Measurements from ENCODE around the gene MRPS25. TPM values are rescaled to one million over a fixed set of nuclear protein-coding genes. Genes with fewer than 3 reads are reported as not detected.

Gene MRPS25
- polyA plus RNA-seq, 1 of the 3 experiments (the other 2 are of a cell fraction), result 41.5 TPM

DNA sequence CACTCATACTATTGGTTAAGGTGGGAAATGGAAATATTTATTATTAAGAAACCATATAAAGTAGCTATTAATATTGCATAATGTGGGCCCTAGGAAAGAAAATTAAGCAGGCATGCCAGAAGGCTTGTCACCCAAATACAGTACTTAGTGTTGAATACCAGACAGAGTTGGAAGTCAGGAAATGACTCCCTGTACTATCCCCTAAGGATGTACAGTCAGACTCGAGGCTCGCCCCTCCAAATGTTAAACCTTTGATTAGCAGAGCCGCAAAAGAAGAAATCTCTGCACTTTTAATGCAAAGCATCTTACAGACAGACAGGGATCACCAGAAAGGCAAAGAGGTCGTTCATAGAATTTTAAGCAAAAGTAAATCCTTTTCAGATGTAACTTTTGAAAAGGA is 45.1 kb upstream of the MRPS25 start:
- no peak for TF ChIP-seq TCF12 (IDR thresholded peaks at IDR 0.05)
- TF ChIP-seq, protein P1, sequence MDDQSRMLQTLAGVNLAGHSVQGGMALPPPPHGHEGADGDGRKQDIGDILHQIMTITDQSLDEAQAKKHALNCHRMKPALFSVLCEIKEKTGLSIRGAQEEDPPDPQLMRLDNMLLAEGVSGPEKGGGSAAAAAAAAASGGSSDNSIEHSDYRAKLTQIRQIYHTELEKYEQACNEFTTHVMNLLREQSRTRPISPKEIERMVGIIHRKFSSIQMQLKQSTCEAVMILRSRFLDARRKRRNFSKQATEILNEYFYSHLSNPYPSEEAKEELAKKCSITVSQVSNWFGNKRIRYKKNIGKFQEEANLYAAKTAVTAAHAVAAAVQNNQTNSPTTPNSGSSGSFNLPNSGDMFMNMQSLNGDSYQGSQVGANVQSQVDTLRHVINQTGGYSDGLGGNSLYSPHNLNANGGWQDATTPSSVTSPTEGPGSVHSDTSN (IDR thresholded peaks at IDR 0.05), result no peak
- TF ChIP-seq MEF2A (IDR thresholded peaks at IDR 0.05; ENCODE audit: borderline replicate concordance, low read depth), result no peak
- TF ChIP-seq CHD2 (IDR thresholded peaks at IDR 0.05; ENCODE audit: low read length, partially characterized antibody), result no peak
- TF ChIP-seq TAF1 (IDR thresholded peaks at IDR 0.05; ENCODE audit: borderline replicate concordance, low read depth, low read length), result no peak
- TF ChIP-seq MXI1 (IDR thresholded peaks at IDR 0.05; ENCODE audit: low read depth, low read length), result no peak
- no peak for TF ChIP-seq NRF1 (IDR thresholded peaks at IDR 0.05; ENCODE audit: low read depth, low read length)
- no peak for TF ChIP-seq SIN3A (IDR thresholded peaks at IDR 0.05; ENCODE audit: borderline replicate concordance, low read depth, low read length)
- no peak for TF ChIP-seq NFIC (IDR thresholded peaks at IDR 0.05; ENCODE audit: borderline replicate concordance)
- no peak for TF ChIP-seq YY1 (IDR thresholded peaks at IDR 0.05; ENCODE audit: low read depth)
- no peak for TF ChIP-seq ELF1 (IDR thresholded peaks at IDR 0.05)
- TF ChIP-seq JUND (IDR thresholded peaks at IDR 0.05), result no peak
- TF ChIP-seq RFX5 (IDR thresholded peaks at IDR 0.05; ENCODE audit: low read length), result no peak
- TF ChIP-seq, protein P2, sequence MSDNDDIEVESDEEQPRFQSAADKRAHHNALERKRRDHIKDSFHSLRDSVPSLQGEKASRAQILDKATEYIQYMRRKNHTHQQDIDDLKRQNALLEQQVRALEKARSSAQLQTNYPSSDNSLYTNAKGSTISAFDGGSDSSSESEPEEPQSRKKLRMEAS (IDR thresholded peaks at IDR 0.05; ENCODE audit: low read depth), result no peak
- TF ChIP-seq TEAD4 (IDR thresholded peaks at IDR 0.05; ENCODE audit: borderline replicate concordance, insufficient read depth), result no peak
- ChIA-PET POLR2A (no interaction called here), CTCF (interaction anchor here (3.3 to 5.0 kb wide), 2 partner anchors 8 to 94 kb away, joined by 42 to 60 read pairs; partner anchors contain the start of gene CAPN7)
- Histone ChIP-seq H3K79me2 (ENCODE audit: insufficient read depth) (no peaks in the 10 kb centered on the region), H3K27me3 (ENCODE audit: insufficient read depth) (no peaks in the 10 kb centered on the region; the same call in 1 of the 2 replicates), H3K4me3 (ENCODE audit: low read depth in 2 of 2, low read length in 1 of 2) (no peak overlapping the region), H3K4me2 (no peak overlapping the region), H4K20me1 (ENCODE audit: insufficient read depth) (no peaks in the 10 kb centered on the region), H3K27ac (ENCODE audit: low read depth in 2 of 2, low read length in 1 of 2) (no peak overlapping the region), H3F3A (replicated peaks; ENCODE audit: insufficient read depth) (no peaks in the 10 kb centered on the region), H3K9me2 (no peaks in the 10 kb centered on the region), H3K9ac (no peak overlapping the region), H2AFZ (ENCODE audit: low read depth) (no peak overlapping the region), H3K4me1 (ENCODE audit: control insufficient read depth in 1 of 2, insufficient read depth in 2 of 2, low read depth in 1 of 2, low read length in 1 of 2) (peaks cover 0 to 2% of the 10 kb centered on the region in 2 experiments; a peak in 1 of 4 replicates), H3K9me3 (no peaks in the 10 kb centered on the region), H3K36me3 (replicated peaks in 1 of 2; ENCODE audit: control insufficient read depth in 1 of 2, insufficient read depth in 2 of 2, low read length in 1 of 2) (no peaks in the 10 kb centered on the region)
- no peak for DNase-seq
- 51% methylated on average over 4 of the region's 4 CpGs for whole genome bisulfite sequencing (ENCODE audit: low lambda C conversion rate)

DNA sequence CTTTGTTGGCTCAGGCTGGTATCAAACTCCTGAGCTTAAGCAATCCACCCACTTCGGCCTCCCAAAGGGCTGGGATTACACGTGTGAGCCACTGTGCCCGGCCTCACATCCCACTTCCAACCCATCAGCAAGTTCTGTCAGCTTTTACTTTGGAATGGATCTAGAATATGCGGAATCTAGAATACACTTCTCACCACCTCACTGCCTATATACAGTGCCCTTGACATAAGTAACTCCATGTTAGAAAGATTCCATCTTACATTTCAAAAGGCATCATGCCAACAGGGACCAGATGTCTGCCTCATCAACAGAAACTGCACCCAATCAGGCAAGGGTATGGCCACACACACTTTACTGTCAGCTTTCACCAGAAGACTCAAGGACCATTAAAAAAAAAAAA is 43.8 kb upstream of the MRPS25 start:
- POLR2A ChIA-PET, result no interaction called here
- Histone ChIP-seq H3K27ac (ENCODE audit: low read depth in 2 of 2, low read length in 1 of 2) (no peak overlapping the region), H3F3A (replicated peaks; ENCODE audit: insufficient read depth) (no peaks in the 10 kb centered on the region), H3K36me3 (replicated peaks in 1 of 2; ENCODE audit: control insufficient read depth in 1 of 2, insufficient read depth in 2 of 2, low read length in 1 of 2) (no peaks in the 10 kb centered on the region), H3K9me2 (no peaks in the 10 kb centered on the region), H3K4me1 (ENCODE audit: control insufficient read depth in 1 of 2, insufficient read depth in 2 of 2, low read depth in 1 of 2, low read length in 1 of 2) (peaks cover 0 to 2% of the 10 kb centered on the region in 2 experiments; a peak in 1 of 4 replicates), H3K27me3 (ENCODE audit: insufficient read depth) (no peaks in the 10 kb centered on the region; the same call in 1 of the 2 replicates), H3K4me2 (no peak overlapping the region), H3K4me3 (ENCODE audit: low read depth in 2 of 2, low read length in 1 of 2) (no peak overlapping the region), H3K9ac (no peak overlapping the region), H3K79me2 (ENCODE audit: insufficient read depth) (no peaks in the 10 kb centered on the region), H4K20me1 (ENCODE audit: insufficient read depth) (no peaks in the 10 kb centered on the region), H2AFZ (ENCODE audit: low read depth) (no peak overlapping the region), H3K9me3 (no peaks in the 10 kb centered on the region)
- DNase-seq, result no peak
- CTCF ChIA-PET, result interaction anchor here (0.6 to 5.0 kb wide), 28 partner anchors 9 to 413 kb away, joined by 3 to 60 read pairs (median 5); partner anchors contain the start of genes CAPN7, COLQ, MRPS25 and RBSN
- 67% methylated on average over 4 of the region's 4 CpGs for WGBS (ENCODE audit: low lambda C conversion rate)
- TF ChIP-seq, protein P3, sequence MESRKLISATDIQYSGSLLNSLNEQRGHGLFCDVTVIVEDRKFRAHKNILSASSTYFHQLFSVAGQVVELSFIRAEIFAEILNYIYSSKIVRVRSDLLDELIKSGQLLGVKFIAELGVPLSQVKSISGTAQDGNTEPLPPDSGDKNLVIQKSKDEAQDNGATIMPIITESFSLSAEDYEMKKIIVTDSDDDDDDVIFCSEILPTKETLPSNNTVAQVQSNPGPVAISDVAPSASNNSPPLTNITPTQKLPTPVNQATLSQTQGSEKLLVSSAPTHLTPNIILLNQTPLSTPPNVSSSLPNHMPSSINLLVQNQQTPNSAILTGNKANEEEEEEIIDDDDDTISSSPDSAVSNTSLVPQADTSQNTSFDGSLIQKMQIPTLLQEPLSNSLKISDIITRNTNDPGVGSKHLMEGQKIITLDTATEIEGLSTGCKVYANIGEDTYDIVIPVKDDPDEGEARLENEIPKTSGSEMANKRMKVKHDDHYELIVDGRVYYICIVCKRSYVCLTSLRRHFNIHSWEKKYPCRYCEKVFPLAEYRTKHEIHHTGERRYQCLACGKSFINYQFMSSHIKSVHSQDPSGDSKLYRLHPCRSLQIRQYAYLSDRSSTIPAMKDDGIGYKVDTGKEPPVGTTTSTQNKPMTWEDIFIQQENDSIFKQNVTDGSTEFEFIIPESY (IDR thresholded peaks at IDR 0.05; ENCODE audit: borderline replicate concordance, low read depth), result no peak
- TF ChIP-seq, protein P4, sequence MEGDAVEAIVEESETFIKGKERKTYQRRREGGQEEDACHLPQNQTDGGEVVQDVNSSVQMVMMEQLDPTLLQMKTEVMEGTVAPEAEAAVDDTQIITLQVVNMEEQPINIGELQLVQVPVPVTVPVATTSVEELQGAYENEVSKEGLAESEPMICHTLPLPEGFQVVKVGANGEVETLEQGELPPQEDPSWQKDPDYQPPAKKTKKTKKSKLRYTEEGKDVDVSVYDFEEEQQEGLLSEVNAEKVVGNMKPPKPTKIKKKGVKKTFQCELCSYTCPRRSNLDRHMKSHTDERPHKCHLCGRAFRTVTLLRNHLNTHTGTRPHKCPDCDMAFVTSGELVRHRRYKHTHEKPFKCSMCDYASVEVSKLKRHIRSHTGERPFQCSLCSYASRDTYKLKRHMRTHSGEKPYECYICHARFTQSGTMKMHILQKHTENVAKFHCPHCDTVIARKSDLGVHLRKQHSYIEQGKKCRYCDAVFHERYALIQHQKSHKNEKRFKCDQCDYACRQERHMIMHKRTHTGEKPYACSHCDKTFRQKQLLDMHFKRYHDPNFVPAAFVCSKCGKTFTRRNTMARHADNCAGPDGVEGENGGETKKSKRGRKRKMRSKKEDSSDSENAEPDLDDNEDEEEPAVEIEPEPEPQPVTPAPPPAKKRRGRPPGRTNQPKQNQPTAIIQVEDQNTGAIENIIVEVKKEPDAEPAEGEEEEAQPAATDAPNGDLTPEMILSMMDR (IDR thresholded peaks at IDR 0.05), result no peak
- TF ChIP-seq EZH2phosphoT487 (IDR thresholded peaks at IDR 0.05; ENCODE audit: borderline replicate concordance, low read depth) (no peak), FOXM1 (IDR thresholded peaks at IDR 0.05; ENCODE audit: low read depth) (no peak), TEAD4 (IDR thresholded peaks at IDR 0.05; ENCODE audit: borderline replicate concordance, insufficient read depth) (no peak), GATA2 (CRISPR knock-in tag; IDR thresholded peaks at IDR 0.05) (no peak), RAD21 (IDR thresholded peaks at IDR 0.05; ENCODE audit: low read length) (no peak), RFX5 (IDR thresholded peaks at IDR 0.05; ENCODE audit: low read length) (no peak), NRF1 (IDR thresholded peaks at IDR 0.05; ENCODE audit: low read depth, low read length) (no peak)
- TF ChIP-seq, protein P5, sequence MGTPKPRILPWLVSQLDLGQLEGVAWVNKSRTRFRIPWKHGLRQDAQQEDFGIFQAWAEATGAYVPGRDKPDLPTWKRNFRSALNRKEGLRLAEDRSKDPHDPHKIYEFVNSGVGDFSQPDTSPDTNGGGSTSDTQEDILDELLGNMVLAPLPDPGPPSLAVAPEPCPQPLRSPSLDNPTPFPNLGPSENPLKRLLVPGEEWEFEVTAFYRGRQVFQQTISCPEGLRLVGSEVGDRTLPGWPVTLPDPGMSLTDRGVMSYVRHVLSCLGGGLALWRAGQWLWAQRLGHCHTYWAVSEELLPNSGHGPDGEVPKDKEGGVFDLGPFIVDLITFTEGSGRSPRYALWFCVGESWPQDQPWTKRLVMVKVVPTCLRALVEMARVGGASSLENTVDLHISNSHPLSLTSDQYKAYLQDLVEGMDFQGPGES (IDR thresholded peaks at IDR 0.05; ENCODE audit: low read depth, low read length), result no peak

All from SK-N-SH (cell line).